Measurements from ENCODE around the gene ID3. TPM values are rescaled to one million over a fixed set of nuclear protein-coding genes. Genes with fewer than 3 reads are reported as not detected.

Gene ID3
- total and polyA plus RNA-seq, 2 donors (not counting 3 experiments of a cell fraction or from before 2014, with no cell fraction given), result 277 to 971 TPM

- ChIA-PET CTCF (interaction anchor here (3.8 kb wide), 1 partner anchor 21 kb away, joined by 26 read pairs; no protein-coding TSS in a partner anchor), POLR2A (no interaction called here)
- H2AFZ ChIP-seq (ENCODE audit: low read depth, low read length), result no peak overlapping the region
- no peaks in the 10 kb centered on the region for H3K79me2 ChIP-seq (ENCODE audit: control insufficient read depth, insufficient read depth, low read length)
- DNase-seq (ENCODE audit: low read depth, low spot score) (no peak), FAIRE-seq (no peak)
- no peaks in the 10 kb centered on the region for H3K9me1 ChIP-seq (replicated peaks; ENCODE audit: control insufficient read depth, extremely low read depth, insufficient read depth, low read length)
- H3K36me3 ChIP-seq (ENCODE audit: control insufficient read depth in 2 of 2, extremely low read depth in 1 of 2, insufficient read depth in 2 of 2, low read length in 2 of 2), result peaks cover 0 to 2% of the 10 kb centered on the region in 2 experiments
- no peaks in the 10 kb centered on the region for H3K9me3 ChIP-seq (replicated peaks; ENCODE audit: control insufficient read depth, insufficient read depth, low read length)
- intact Hi-C loops (cut with micrococcal nuclease), result no loop called here
- H3K27me3 ChIP-seq (ENCODE audit: control insufficient read depth in 2 of 2, insufficient read depth in 2 of 2, low read length in 2 of 2), result no peaks in the 10 kb centered on the region
- H4K20me1 ChIP-seq (replicated peaks; ENCODE audit: control insufficient read depth, extremely low read depth, insufficient read depth, low read length), result no peaks in the 10 kb centered on the region
- H3K27ac ChIP-seq (ENCODE audit: insufficient read depth, low read depth, low read length), result no peak overlapping the region
- no peak overlapping the region for H3K4me3 ChIP-seq (replicated peaks in 1 of 3; ENCODE audit: insufficient read depth in 1 of 3, low read depth in 1 of 3, low read length in 3 of 3)
- no peak overlapping the region for H3K4me2 ChIP-seq (ENCODE audit: insufficient read depth, low read length)
- TF ChIP-seq JUN (IDR thresholded peaks at IDR 0.05; ENCODE audit: borderline replicate concordance, insufficient read depth, insufficient read length, low read depth), result no peak
- no peak for TF ChIP-seq GATA2 (IDR thresholded peaks at IDR 0.05; ENCODE audit: insufficient read depth, insufficient read length, low read depth, low read length)
- TF ChIP-seq FOS (IDR thresholded peaks at IDR 0.05; ENCODE audit: borderline replicate concordance, insufficient read depth, low read length), result no peak
- TF ChIP-seq POLR2A (IDR thresholded peaks at IDR 0.05; ENCODE audit: low read depth, low read length), result no peak
- TF ChIP-seq CTCF (IDR thresholded peaks at IDR 0.05; ENCODE audit: extremely low read depth in 1 of 2, insufficient read depth in 1 of 2, low read depth in 1 of 2, low read length in 2 of 2), result no peak
- TF ChIP-seq POLR2AphosphoS5 (IDR thresholded peaks at IDR 0.05; ENCODE audit: insufficient read depth, low read depth, low read length), result no peak
- TF ChIP-seq EZH2 (IDR thresholded peaks at IDR 0.05; ENCODE audit: borderline replicate concordance, low read depth, low read length, severe bottlenecking), result no peak
- no peak for TF ChIP-seq MAX (IDR thresholded peaks at IDR 0.05; ENCODE audit: insufficient read depth, insufficient read length)
- TF ChIP-seq MYC (IDR thresholded peaks at IDR 0.05; ENCODE audit: low read depth, low read length), result no peak
- no peak overlapping the region for H3K9ac ChIP-seq (replicated peaks; ENCODE audit: extremely low read depth, insufficient read depth, low read length)
- no TSS peak for BruUV-seq (replicated peaks)
- dilution Hi-C loops (cut with MboI; ENCODE audit: extremely low pct_ligation_motif_present, low sequenced_read_pairs), result no loop called here
- no peaks in the 10 kb centered on the region for H3K4me1 ChIP-seq (ENCODE audit: control insufficient read depth, extremely low read depth, insufficient read depth, low read length)
These were observed 41.7 kb downstream of the ID3 start for GRCh38 chr1:23517581-23517980.
